Measurements from ENCODE around the gene ZKSCAN1. TPM values are rescaled to one million over a fixed set of nuclear protein-coding genes. Genes with fewer than 3 reads are reported as not detected.

ZKSCAN1 gene
- total RNA-seq, 4 donors from 2014 or later, result 20.9 to 96.7 (median 53.6) TPM

DNA sequence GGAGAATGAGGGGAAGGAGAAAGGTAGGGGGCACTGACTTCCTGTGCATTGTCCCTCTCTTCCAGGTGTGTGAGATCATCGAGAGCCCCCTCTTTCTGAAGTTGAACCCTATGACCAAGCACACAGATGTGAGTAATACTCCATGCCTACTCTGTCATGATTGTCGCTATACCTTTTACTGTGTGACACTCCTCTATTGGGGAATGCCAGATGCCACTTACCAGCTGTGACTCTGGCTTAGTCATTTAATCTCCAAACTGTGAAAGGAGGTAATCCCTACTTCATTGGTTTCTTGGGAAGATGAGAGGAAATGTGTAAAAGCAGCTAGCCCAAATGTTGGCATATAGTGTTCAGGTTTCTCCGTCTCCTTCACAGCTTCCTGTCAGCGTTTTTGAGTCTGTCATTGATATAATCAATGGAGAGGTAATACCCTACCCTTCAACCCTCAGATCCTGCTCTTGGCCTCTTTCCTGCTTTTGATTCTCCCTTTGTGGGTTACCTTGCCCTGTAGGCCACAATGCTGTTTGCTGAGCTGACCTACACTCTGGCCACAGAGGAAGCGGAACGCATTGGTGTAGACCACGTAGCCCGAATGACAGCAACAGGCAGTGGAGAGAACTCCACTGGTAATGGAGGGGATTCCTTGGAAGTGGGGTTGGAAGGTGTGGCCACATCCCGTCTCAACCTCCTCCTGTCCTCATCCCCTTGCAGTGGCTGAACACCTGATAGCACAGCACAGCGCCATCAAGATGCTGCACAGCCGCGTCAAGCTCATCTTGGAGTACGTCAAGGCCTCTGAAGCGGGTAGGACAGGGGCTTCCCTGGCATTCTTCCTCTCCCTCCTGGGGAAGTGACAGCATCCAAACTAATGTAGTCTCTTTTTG lies 75.4 kb downstream of the ZKSCAN1 start:
- intact Hi-C loops (cut with DNase I; ENCODE audit: low total_unique reads), result no loop called here
- Histone ChIP-seq H3K27me3 (no peaks in the 10 kb centered on the region), H3K4me3 (no peak overlapping the region), H3K27ac (no peak overlapping the region), H3K36me3 (no peaks in the 10 kb centered on the region), H3K9me3 (no peaks in the 10 kb centered on the region), H3K4me1 (peaks cover 0 to 10% of the 10 kb centered on the region in 2 donors)
- no peak for DNase-seq
- TF ChIP-seq, protein P1, sequence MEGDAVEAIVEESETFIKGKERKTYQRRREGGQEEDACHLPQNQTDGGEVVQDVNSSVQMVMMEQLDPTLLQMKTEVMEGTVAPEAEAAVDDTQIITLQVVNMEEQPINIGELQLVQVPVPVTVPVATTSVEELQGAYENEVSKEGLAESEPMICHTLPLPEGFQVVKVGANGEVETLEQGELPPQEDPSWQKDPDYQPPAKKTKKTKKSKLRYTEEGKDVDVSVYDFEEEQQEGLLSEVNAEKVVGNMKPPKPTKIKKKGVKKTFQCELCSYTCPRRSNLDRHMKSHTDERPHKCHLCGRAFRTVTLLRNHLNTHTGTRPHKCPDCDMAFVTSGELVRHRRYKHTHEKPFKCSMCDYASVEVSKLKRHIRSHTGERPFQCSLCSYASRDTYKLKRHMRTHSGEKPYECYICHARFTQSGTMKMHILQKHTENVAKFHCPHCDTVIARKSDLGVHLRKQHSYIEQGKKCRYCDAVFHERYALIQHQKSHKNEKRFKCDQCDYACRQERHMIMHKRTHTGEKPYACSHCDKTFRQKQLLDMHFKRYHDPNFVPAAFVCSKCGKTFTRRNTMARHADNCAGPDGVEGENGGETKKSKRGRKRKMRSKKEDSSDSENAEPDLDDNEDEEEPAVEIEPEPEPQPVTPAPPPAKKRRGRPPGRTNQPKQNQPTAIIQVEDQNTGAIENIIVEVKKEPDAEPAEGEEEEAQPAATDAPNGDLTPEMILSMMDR (IDR thresholded peaks at IDR 0.05), result no peak
- TF ChIP-seq POLR2A (IDR thresholded peaks at IDR 0.05), result no peak

Other genes starting within 250 kb of the ZKSCAN1 start
- under 1 TPM in 1 of 4 donors, not detected in 3; 0.18 TPM for gene CYP3A4, start 231.4 kb upstream of the ZKSCAN1 start, total RNA-seq
- gene CYP3A43, start 187.6 kb upstream of the ZKSCAN1 start, total RNA-seq, result under 1 TPM in 1 of 4 donors, not detected in 3; 0.28 TPM
- gene OR2AE1, start 138.6 kb upstream of the ZKSCAN1 start, total RNA-seq, result not detected
- gene TRIM4, start 96.1 kb upstream of the ZKSCAN1 start, total RNA-seq, result 10 to 100 TPM; 22.6 to 51.7 (median 44.3) TPM
- under 1 TPM in 1 of 4 donors, not detected in 3; 0.79 TPM for gene GJC3, start 86.0 kb upstream of the ZKSCAN1 start, total RNA-seq
- gene AZGP1, start 39.6 kb upstream of the ZKSCAN1 start, total RNA-seq, result not detected
- gene ZSCAN21, start 34.2 kb downstream of the ZKSCAN1 start, total RNA-seq, result 10 to 100 TPM in 3 of 4 donors, 1 to 10 TPM in 1; 5.0 to 28.9 (median 17.0) TPM
- gene ZNF3, start 66.1 kb downstream of the ZKSCAN1 start, total RNA-seq, result 10 to 100 TPM; 10.9 to 69.4 (median 50.3) TPM
- 100 to 1,000 TPM in 1 of 4 donors, 10 to 100 TPM in 3; 31.8 to 110 (median 53.1) TPM for gene COPS6, start 73.4 kb downstream of the ZKSCAN1 start, total RNA-seq
- 10 to 100 TPM; 18.7 to 74.8 (median 43.3) TPM for gene MCM7, start 85.8 kb downstream of the ZKSCAN1 start, total RNA-seq
- gene AP4M1, start 86.0 kb downstream of the ZKSCAN1 start, total RNA-seq, result 10 to 100 TPM in 3 of 4 donors, 1 to 10 TPM in 1; 5.0 to 52.0 (median 33.6) TPM
- gene TAF6, start 103.8 kb downstream of the ZKSCAN1 start, total RNA-seq, result 10 to 100 TPM; 23.5 to 68.9 (median 67.7) TPM
- 10 to 100 TPM in 2 of 4 donors, 1 to 10 TPM in 1, not detected in 1; 3.3 to 53.6 (median 24.7) TPM for gene CNPY4, start 104.0 kb downstream of the ZKSCAN1 start, total RNA-seq
- gene MBLAC1, start 111.4 kb downstream of the ZKSCAN1 start, total RNA-seq, result 10 to 100 TPM in 1 of 4 donors, 1 to 10 TPM in 3; 1.3 to 12.4 (median 4.6) TPM
- gene LAMTOR4, start 133.3 kb downstream of the ZKSCAN1 start, total RNA-seq, result 100 to 1,000 TPM in 3 of 4 donors, 10 to 100 TPM in 1; 53.3 to 197 (median 115) TPM
- gene TRAPPC14, start 143.1 kb downstream of the ZKSCAN1 start, total RNA-seq, result 10 to 100 TPM in 1 of 4 donors, 1 to 10 TPM in 3; 2.8 to 22.3 (median 5.7) TPM
- 10 to 100 TPM in 1 of 4 donors, 1 to 10 TPM in 1, under 1 TPM in 1, not detected in 1; 0.51 to 12.1 (median 7.5) TPM for gene GAL3ST4, start 153.0 kb downstream of the ZKSCAN1 start, total RNA-seq
- 1 to 10 TPM in 2 of 4 donors, under 1 TPM in 1, not detected in 1; under 0.01 to 9.3 (median 4.5) TPM for gene GPC2, start 161.8 kb downstream of the ZKSCAN1 start, total RNA-seq
- 1 to 10 TPM in 1 of 4 donors, under 1 TPM in 1, not detected in 2; 0.49 to 2.5 TPM for gene STAG3, start 162.3 kb downstream of the ZKSCAN1 start, total RNA-seq
- under 1 TPM in 1 of 4 donors, not detected in 3; 0.21 TPM for gene PVRIG, start 204.4 kb downstream of the ZKSCAN1 start, total RNA-seq